ENCODE measurements around the gene HS6ST3. TPM values are rescaled to one million over a fixed set of nuclear protein-coding genes. Genes with fewer than 3 reads are reported as not detected.

HS6ST3 gene
- total and polyA plus RNA-seq, 2 experiments from 2014 or later, result 2.2 to 2.7 TPM

DNA sequence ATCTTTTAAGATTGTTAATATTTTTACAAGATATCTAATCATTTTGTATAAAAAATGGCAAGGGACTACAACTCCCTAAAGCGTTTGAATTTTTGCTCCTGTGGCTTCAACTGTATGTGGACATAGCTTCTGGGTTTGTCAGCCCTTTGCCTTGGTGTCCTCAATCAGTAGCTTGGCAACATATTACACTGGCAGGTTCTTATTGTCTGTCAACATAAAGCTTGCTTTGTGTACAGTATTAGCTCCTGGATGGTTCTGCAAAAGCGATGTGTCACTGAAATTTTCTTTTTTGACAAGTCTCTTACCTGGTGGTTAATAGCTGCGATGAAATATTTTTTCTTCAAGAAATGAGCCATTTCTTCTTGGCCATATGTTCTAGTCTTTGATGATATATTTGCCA is 190.0 kb downstream of the HS6ST3 start:
- DNase-seq (ENCODE audit: low spot score), result no peak
- Histone ChIP-seq H4K20me1 (ENCODE audit: insufficient read depth, poor library complexity, severe bottlenecking) (no peaks in the 10 kb centered on the region), H3K9me3 (ENCODE audit: low read depth) (no peaks in the 10 kb centered on the region), H3K27ac (no peak overlapping the region), H3K36me3 (replicated peaks; ENCODE audit: insufficient read depth, low read depth) (no peaks in the 10 kb centered on the region), H3K27me3 (peaks cover 5% of the 10 kb centered on the region), H3K4me3 (no peak overlapping the region), H2AFZ (no peak overlapping the region), H3K9me2 (replicated peaks; ENCODE audit: insufficient read depth) (no peaks in the 10 kb centered on the region), H3K79me2 (no peaks in the 10 kb centered on the region), H3K4me2 (no peak overlapping the region), H3K4me1 (ENCODE audit: insufficient read depth) (no peaks in the 10 kb centered on the region)
- 88% methylated on average over 3 of the region's 3 CpGs for WGBS (ENCODE audit: low lambda C conversion rate, missing lambda C conversion rate)
- TF ChIP-seq EZH2 (IDR thresholded peaks at IDR 0.05; ENCODE audit: borderline replicate concordance), result no peak
- TF ChIP-seq, protein P1, sequence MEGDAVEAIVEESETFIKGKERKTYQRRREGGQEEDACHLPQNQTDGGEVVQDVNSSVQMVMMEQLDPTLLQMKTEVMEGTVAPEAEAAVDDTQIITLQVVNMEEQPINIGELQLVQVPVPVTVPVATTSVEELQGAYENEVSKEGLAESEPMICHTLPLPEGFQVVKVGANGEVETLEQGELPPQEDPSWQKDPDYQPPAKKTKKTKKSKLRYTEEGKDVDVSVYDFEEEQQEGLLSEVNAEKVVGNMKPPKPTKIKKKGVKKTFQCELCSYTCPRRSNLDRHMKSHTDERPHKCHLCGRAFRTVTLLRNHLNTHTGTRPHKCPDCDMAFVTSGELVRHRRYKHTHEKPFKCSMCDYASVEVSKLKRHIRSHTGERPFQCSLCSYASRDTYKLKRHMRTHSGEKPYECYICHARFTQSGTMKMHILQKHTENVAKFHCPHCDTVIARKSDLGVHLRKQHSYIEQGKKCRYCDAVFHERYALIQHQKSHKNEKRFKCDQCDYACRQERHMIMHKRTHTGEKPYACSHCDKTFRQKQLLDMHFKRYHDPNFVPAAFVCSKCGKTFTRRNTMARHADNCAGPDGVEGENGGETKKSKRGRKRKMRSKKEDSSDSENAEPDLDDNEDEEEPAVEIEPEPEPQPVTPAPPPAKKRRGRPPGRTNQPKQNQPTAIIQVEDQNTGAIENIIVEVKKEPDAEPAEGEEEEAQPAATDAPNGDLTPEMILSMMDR (IDR thresholded peaks at IDR 0.05; ENCODE audit: poor library complexity), result no peak
- TF ChIP-seq EZH2phosphoT487 (IDR thresholded peaks at IDR 0.05; ENCODE audit: low read depth, severe bottlenecking, unreplicated experiment), result no peak

DNA sequence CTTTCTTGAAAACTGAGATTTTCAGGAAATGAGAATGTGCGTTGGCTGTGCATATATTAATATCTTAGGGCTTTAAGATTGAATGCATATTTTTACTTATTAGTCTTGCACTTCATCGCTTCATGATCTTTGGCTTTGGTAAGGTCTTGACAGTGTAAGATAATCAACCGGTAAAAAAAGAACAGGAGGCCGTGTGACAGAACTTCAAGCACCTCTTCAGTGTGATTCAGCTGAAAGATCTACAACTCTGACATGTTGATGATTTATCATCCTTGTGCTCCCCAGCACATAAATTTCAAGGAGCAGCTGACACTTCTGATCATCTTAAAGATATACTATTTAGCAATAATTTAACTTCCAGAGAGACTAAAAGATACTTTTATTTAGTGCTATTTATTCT is 195.1 kb downstream of the HS6ST3 start:
- Histone ChIP-seq H2AFZ (no peak overlapping the region), H3K4me1 (ENCODE audit: insufficient read depth) (no peaks in the 10 kb centered on the region), H3K4me2 (no peak overlapping the region), H3K9me3 (ENCODE audit: low read depth) (no peaks in the 10 kb centered on the region), H4K20me1 (ENCODE audit: insufficient read depth, poor library complexity, severe bottlenecking) (no peaks in the 10 kb centered on the region), H3K9me2 (replicated peaks; ENCODE audit: insufficient read depth) (no peaks in the 10 kb centered on the region), H3K27ac (no peak overlapping the region), H3K4me3 (no peak overlapping the region), H3K27me3 (peaks cover 5% of the 10 kb centered on the region), H3K79me2 (no peaks in the 10 kb centered on the region), H3K36me3 (replicated peaks; ENCODE audit: insufficient read depth, low read depth) (no peaks in the 10 kb centered on the region)
- no peak for DNase-seq (ENCODE audit: low spot score)
- 85% methylated on average over 4 of the region's 4 CpGs for WGBS (ENCODE audit: low lambda C conversion rate, missing lambda C conversion rate)
- TF ChIP-seq EZH2phosphoT487 (IDR thresholded peaks at IDR 0.05; ENCODE audit: low read depth, severe bottlenecking, unreplicated experiment), result no peak
- TF ChIP-seq, protein P1 (IDR thresholded peaks at IDR 0.05; ENCODE audit: poor library complexity), result no peak
- TF ChIP-seq EZH2 (IDR thresholded peaks at IDR 0.05; ENCODE audit: borderline replicate concordance), result no peak

DNA sequence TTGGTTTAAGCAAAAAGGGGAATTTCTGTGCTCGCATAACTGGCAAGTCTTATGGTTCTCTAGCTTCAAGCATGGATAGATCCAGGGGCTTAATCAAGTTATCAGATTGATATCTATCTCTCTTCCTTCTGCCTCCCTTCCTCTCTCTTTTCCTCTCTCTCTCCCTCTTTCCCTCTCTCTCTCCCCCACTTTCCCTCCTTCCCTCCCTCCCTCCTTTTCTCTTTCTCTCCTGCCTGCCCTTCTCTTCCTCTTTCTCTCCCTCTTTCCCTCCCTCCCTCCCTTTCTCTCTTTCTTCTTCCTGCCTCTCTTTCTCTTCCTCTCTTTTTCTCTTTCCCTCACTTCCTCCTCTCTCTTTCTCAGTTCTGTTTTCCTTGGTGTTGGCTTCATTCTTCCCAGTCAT is 195.8 kb downstream of the HS6ST3 start:
- no peak overlapping the region for H3K4me3 ChIP-seq
- H3K27ac ChIP-seq, result no peak overlapping the region
- no peaks in the 10 kb centered on the region for H3K9me2 ChIP-seq (replicated peaks; ENCODE audit: insufficient read depth)
- H3K4me1 ChIP-seq (ENCODE audit: insufficient read depth), result no peaks in the 10 kb centered on the region
- 100% methylated on average over 1 of the region's 1 CpG for WGBS (ENCODE audit: low lambda C conversion rate, missing lambda C conversion rate)
- H4K20me1 ChIP-seq (ENCODE audit: insufficient read depth, poor library complexity, severe bottlenecking), result no peaks in the 10 kb centered on the region
- no peak overlapping the region for H3K4me2 ChIP-seq
- no peak overlapping the region for H2AFZ ChIP-seq
- no peak for DNase-seq (ENCODE audit: low spot score)
- H3K27me3 ChIP-seq, result peaks cover 5% of the 10 kb centered on the region
- no peaks in the 10 kb centered on the region for H3K79me2 ChIP-seq
- no peaks in the 10 kb centered on the region for H3K9me3 ChIP-seq (ENCODE audit: low read depth)
- H3K36me3 ChIP-seq (replicated peaks; ENCODE audit: insufficient read depth, low read depth), result no peaks in the 10 kb centered on the region
- TF ChIP-seq, protein P1 (IDR thresholded peaks at IDR 0.05; ENCODE audit: poor library complexity), result no peak
- TF ChIP-seq EZH2 (IDR thresholded peaks at IDR 0.05; ENCODE audit: borderline replicate concordance), result no peak
- TF ChIP-seq EZH2phosphoT487 (IDR thresholded peaks at IDR 0.05; ENCODE audit: low read depth, severe bottlenecking, unreplicated experiment), result no peak

Measured in hepatocyte (in vitro differentiated cells).